ENCODE measurements around the gene HOXD1.

- TF ChIP-seq CTCF (IDR thresholded peaks at IDR 0.05; ENCODE audit: insufficient read depth, low read length, poor library complexity, severe bottlenecking): no peak
- no peak for TF ChIP-seq EZH2phosphoT487 (conservative IDR thresholded peaks at IDR 0.05; ENCODE audit: low read length)
Measured at GRCh38 chr2:176157499-176158185, 30.8 kb upstream of the HOXD1 start.

All from SU-DHL-6 (cell line).